Sigmoid colon (tissue), 3 donors: ENCODE results near the gene CYP2W1.

ENCODE experiments used
- CTCF ChIP-seq, 4 experiments: fragments of 450-650 bp in 3 of 4; fragments of 200-600 bp in 1 of 4; IDR thresholded peaks; one replicate each; pipeline ENCODE4 v1.5.1; 2016 to 2019; ENCODE audit warnings: antibody characterized with exemption in 4 of 4, mild to moderate bottlenecking in 3 of 4, moderate library complexity in 2 of 4
- POLR2A ChIP-seq, 2 donors: fragments of 450-650 bp; IDR thresholded peaks; one replicate each; pipeline ENCODE4 v1.6.1; 2016; ENCODE audit warnings: antibody characterized with exemption in 2 of 2, mild to moderate bottlenecking in 2 of 2, moderate library complexity in 2 of 2

GRCh38 chr7:972676-973309 lies 10.2 kb upstream of the CYP2W1 start:
- no peak for TF ChIP-seq CTCF (IDR thresholded peaks at IDR 0.05)
- no peak for TF ChIP-seq POLR2A (IDR thresholded peaks at IDR 0.05)
